Gastroesophageal sphincter (tissue), 3 donors: Measurements from ENCODE around the gene CARNS1.

Experiments
- CTCF ChIP-seq, 4 experiments: fragments of 200-600 bp in 2 of 4; fragments of 450-650 bp in 2 of 4; sonication (generic) in 1 of 4; IDR thresholded peaks; one replicate each; pipeline ENCODE4 v1.5.1; 2017 to 2019; ENCODE audit warnings: antibody characterized with exemption in 4 of 4, mild to moderate bottlenecking in 2 of 4, moderate library complexity in 2 of 4
- EP300 ChIP-seq: sonication (generic); formaldehyde crosslinking; IDR thresholded peaks from one replicate; pipeline ENCODE4 v1.6.1; 2017; ENCODE audit warnings: antibody characterized with exemption, mild to moderate bottlenecking
- POLR2A ChIP-seq, 2 donors: fragments of 450-650 bp; IDR thresholded peaks; one replicate each; pipeline ENCODE4 v1.6.1; 2017; ENCODE audit warnings: antibody characterized with exemption in 2 of 2, mild to moderate bottlenecking in 2 of 2, moderate library complexity in 1 of 2
- POLR2AphosphoS5 ChIP-seq: sonication (generic); formaldehyde crosslinking; IDR thresholded peaks from one replicate; pipeline ENCODE4 v1.6.1; 2017; ENCODE audit warnings: antibody characterized with exemption

- TF ChIP-seq POLR2AphosphoS5 (no peak), CTCF (IDR thresholded peaks at IDR 0.05) (no peak), POLR2A (IDR thresholded peaks at IDR 0.05) (no peak), EP300 (no peak)
These were observed 46.9 kb upstream of the CARNS1 start for GRCh38 chr11:67368621-67369020.
